Mucosa of descending colon (tissue), 3 donors: ENCODE measurements around the gene CORIN. TPM values are rescaled to one million over a fixed set of nuclear protein-coding genes. Genes with fewer than 3 reads are reported as not detected.

Experiments used
- ATAC-seq: fragments of 200-7000 bp; cut with Tn5 transposase; one replicate; pipeline ENCODE4 v1.9.1; 2020; ENCODE audit warnings: mild to moderate bottlenecking, moderate library complexity
- DNase-seq, 3 donors: peaks; one replicate each; pipeline ENCODE4 v3.0.0-alpha.2; 2020
- H3K36me3 ChIP-seq: fragments of 200-600 bp; one replicate; pipeline ENCODE4 v1.8.0; 2021; ENCODE audit warnings: low read depth, mild to moderate bottlenecking
- H3K4me1 ChIP-seq: fragments of 200-600 bp; one replicate; pipeline ENCODE4 v1.8.0; 2021; ENCODE audit warnings: low read depth, mild to moderate bottlenecking
- H3K4me3 ChIP-seq: fragments of 200-600 bp; one replicate; pipeline ENCODE4 v1.8.0; 2021; ENCODE audit warnings: mild to moderate bottlenecking
- H3K9me3 ChIP-seq: fragments of 200-600 bp; one replicate; pipeline ENCODE4 v1.8.0; 2021; ENCODE audit warnings: mild to moderate bottlenecking
- intact Hi-C, 2 donors: fragments of 100-400 bp; cut with DNase I in 1 of 2; cut with micrococcal nuclease in 1 of 2; formaldehyde crosslinking; loops; one replicate each; pipeline versions ENCODE4 v1.11.0 to v1.11.1; 2022; cut with DNase I, micrococcal nuclease
- total RNA-seq, 3 donors: library from RNA; stranded (reverse); fragmentation: NEBNext Ultra II Directional in 2 of 3; extraction: Animal tissue kit (Norgen Biotek cat#: 25700) in 2 of 3; gene quantifications; one replicate each; pipeline versions ENCODE4 v1.2.1 to v1.2.4, GENCODE V29; 2021 to 2023
- TF ChIP-seq, protein P1 (sequence below): fragments of 200-600 bp; IDR thresholded peaks from one replicate; pipeline ENCODE4 v1.8.0; 2022; ENCODE audit warnings: antibody characterized with exemption, mild to moderate bottlenecking
- donor health status: DM: no; HTN: no; CAD: no; lungs with moderate emphysema.
- donor health status: DM: no; HTN: no; CAD: no.
- donor health status: DM: no; HTN: yes; CAD: no.

CORIN gene
- total RNA-seq, 3 donors from 2014 or later = 0.41 to 0.52 (median 0.47) TPM

DNA sequence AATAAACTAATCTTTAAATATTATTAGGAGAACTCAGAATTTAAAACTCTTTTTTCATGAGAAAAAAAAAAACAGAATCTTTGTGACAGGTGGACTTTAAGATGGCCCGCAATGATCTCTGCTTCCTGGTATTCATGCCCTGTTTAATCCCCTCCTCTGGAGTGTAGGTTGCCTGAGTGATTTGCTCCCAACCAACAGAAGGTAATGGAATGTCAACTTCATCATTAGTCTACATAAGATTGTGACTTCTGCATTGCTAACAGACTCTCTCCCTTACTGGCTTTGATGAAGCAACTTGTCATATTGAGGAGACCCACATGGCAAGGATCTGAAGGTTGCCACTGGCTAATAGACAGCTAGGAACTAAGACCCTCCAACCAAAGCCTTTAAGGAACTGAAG is 88.8 kb downstream of the CORIN start:
- ATAC-seq (no peak), DNase-seq (no peak)
- H3K9me3 ChIP-seq = no peaks in the 10 kb centered on the region
- no peak overlapping the region for H3K4me3 ChIP-seq
- no peaks in the 10 kb centered on the region for H3K4me1 ChIP-seq
- no peaks in the 10 kb centered on the region for H3K36me3 ChIP-seq
- TF ChIP-seq, protein P1, sequence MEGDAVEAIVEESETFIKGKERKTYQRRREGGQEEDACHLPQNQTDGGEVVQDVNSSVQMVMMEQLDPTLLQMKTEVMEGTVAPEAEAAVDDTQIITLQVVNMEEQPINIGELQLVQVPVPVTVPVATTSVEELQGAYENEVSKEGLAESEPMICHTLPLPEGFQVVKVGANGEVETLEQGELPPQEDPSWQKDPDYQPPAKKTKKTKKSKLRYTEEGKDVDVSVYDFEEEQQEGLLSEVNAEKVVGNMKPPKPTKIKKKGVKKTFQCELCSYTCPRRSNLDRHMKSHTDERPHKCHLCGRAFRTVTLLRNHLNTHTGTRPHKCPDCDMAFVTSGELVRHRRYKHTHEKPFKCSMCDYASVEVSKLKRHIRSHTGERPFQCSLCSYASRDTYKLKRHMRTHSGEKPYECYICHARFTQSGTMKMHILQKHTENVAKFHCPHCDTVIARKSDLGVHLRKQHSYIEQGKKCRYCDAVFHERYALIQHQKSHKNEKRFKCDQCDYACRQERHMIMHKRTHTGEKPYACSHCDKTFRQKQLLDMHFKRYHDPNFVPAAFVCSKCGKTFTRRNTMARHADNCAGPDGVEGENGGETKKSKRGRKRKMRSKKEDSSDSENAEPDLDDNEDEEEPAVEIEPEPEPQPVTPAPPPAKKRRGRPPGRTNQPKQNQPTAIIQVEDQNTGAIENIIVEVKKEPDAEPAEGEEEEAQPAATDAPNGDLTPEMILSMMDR = no peak
- intact Hi-C loops = no loop called here

DNA sequence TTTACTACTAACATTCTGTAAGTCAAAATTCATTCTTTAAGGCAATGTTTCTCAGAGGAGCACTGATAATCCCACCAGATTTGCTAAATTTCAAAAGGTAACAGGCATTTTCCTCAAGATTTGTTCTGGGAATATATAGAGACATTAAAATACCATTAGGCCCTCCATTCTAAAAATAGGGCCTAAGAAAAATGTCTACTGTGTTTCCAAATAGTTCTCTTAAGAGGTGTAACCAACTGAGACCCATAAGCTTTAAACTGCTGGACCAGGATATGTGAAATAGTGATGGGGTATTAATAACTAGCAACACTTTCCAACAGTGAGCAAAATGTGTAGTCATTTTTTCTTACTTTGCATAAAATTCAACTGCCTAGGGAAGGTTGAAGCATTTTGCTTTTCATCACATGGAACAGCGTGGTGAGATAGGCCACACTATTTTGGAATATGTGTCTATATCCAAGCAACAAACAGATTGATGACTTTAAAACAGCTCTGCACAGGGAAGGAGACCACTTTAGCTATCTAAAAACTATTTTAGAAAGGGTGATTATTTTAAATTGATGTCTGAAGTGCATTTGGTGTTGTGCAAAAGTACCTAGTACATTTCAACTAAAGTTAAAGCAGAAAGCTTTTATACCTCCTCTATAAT is 89.9 kb downstream of the CORIN start:
- TF ChIP-seq, protein P1 = no peak
- intact Hi-C loops = no loop called here
- Histone ChIP-seq H3K36me3 (no peaks in the 10 kb centered on the region), H3K4me3 (no peak overlapping the region), H3K4me1 (no peaks in the 10 kb centered on the region), H3K9me3 (no peaks in the 10 kb centered on the region)
- ATAC-seq (no peak), DNase-seq (no peak)

GRCh38 chr4:47747211-47747610 is 90.7 kb downstream of the CORIN start:
- no peaks in the 10 kb centered on the region for H3K9me3 ChIP-seq
- no peaks in the 10 kb centered on the region for H3K4me1 ChIP-seq
- intact Hi-C loops = no loop called here
- no peak overlapping the region for H3K4me3 ChIP-seq
- TF ChIP-seq, protein P1 = no peak
- H3K36me3 ChIP-seq = no peaks in the 10 kb centered on the region
- ATAC-seq (no peak), DNase-seq (no peak)

DNA sequence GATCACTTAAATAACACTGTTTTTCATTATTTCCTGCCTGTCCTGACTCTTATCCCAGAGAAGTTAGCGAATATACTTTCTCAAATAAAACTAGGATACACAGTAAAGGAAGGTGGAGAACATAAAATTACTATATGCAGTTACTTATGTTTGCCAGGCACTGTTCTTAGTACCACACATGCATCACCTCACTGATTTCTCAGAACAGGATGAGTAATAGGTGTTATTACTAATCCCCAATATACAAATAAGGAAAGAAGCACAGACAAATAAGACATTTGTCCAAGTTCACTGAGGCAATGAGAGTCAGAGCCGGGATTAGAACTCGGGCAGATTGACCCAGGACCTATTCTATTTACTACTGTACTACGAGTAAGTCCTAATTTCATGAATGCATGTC is 91.7 kb downstream of the CORIN start:
- TF ChIP-seq, protein P1 = no peak
- intact Hi-C loops = no loop called here
- ATAC-seq (no peak), DNase-seq (no peak)
- H3K4me3 ChIP-seq = no peak overlapping the region
- no peaks in the 10 kb centered on the region for H3K4me1 ChIP-seq
- no peaks in the 10 kb centered on the region for H3K9me3 ChIP-seq
- no peaks in the 10 kb centered on the region for H3K36me3 ChIP-seq

DNA sequence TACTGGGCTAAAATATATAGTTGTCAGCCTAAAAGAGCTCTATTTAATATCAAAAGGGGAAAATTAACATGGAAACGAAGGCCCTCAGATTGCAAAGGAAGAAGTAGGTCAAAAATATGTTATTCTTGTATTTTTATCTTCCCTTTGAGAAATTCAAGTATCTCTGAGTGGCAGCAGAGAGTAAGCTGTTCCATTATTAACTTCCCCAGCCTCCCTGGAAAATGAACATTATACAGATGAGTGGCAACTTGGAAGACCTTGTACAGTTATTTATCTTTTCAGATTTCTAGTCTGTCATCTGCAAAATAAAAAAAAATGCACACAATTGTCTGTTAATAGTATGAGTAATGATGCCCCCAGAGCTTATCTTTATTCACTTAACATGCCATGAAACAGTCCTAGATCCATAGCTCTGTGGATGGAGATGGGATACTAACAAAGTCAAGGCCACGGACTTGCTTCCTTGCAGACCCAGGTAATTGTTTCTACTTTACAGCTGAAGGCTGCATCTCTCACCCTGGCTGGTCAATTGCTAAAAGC is 93.0 kb downstream of the CORIN start:
- no peaks in the 10 kb centered on the region for H3K36me3 ChIP-seq
- DNase-seq (no peak), ATAC-seq (no peak)
- no peaks in the 10 kb centered on the region for H3K9me3 ChIP-seq
- intact Hi-C loops = no loop called here
- TF ChIP-seq, protein P1 = no peak
- no peaks in the 10 kb centered on the region for H3K4me1 ChIP-seq
- no peak overlapping the region for H3K4me3 ChIP-seq

DNA sequence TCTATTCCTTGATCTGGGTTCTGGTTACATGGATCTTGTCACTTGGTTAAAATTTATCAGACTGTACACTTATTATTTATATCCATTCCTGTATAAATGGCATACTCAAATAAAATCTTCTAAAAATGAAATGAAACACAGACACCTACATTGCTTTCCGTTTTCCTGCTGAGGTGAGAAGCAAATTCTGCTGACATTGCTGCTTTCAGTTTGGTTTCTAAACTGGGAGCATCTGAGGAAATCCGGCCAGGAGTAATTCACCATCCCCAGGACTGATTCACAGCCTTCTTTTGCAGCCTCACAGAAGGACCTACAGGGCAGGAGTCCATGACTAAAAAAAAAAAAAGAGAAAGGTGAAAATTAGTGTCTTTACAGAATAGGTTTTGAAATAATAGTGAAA is 93.6 kb downstream of the CORIN start:
- no peaks in the 10 kb centered on the region for H3K9me3 ChIP-seq
- H3K36me3 ChIP-seq = no peaks in the 10 kb centered on the region
- no peaks in the 10 kb centered on the region for H3K4me1 ChIP-seq
- intact Hi-C loops = no loop called here
- DNase-seq (no peak), ATAC-seq (no peak)
- TF ChIP-seq, protein P1 = no peak
- H3K4me3 ChIP-seq = no peak overlapping the region
